GM13976 (cell line): Measurements from ENCODE around the gene USP22.

Source experiments
- DNase-seq: peaks from one replicate; pipeline ENCODE4 v3.0.0; 2012; ENCODE audit warnings: low spot score
- in situ Hi-C: fragments of 300-500 bp; cut with MboI; formaldehyde crosslinking; loops from one replicate; pipeline ENCODE4 v1.12.0; 2022; ENCODE audit warnings: low sequenced_read_pairs, mixed read lengths, inconsistent platforms; ENCODE audit not compliant: unreplicated experiment
- TF ChIP-seq, protein P1 (sequence below): IDR thresholded peaks from 2 replicates; pipeline ENCODE4 v1.5.1; 2012; ENCODE audit warnings: borderline replicate concordance, mild to moderate bottlenecking; ENCODE audit not compliant: insufficient read depth; ENCODE audit errors: extremely low read depth, missing control alignments, control extremely low read depth

USP22 gene

GRCh38 chr17:20994779-20995149 lies 48.0 kb downstream of the USP22 start:
- in situ Hi-C loops = no loop called here
- TF ChIP-seq, protein P1, sequence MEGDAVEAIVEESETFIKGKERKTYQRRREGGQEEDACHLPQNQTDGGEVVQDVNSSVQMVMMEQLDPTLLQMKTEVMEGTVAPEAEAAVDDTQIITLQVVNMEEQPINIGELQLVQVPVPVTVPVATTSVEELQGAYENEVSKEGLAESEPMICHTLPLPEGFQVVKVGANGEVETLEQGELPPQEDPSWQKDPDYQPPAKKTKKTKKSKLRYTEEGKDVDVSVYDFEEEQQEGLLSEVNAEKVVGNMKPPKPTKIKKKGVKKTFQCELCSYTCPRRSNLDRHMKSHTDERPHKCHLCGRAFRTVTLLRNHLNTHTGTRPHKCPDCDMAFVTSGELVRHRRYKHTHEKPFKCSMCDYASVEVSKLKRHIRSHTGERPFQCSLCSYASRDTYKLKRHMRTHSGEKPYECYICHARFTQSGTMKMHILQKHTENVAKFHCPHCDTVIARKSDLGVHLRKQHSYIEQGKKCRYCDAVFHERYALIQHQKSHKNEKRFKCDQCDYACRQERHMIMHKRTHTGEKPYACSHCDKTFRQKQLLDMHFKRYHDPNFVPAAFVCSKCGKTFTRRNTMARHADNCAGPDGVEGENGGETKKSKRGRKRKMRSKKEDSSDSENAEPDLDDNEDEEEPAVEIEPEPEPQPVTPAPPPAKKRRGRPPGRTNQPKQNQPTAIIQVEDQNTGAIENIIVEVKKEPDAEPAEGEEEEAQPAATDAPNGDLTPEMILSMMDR = no peak
- no peak for DNase-seq

DNA sequence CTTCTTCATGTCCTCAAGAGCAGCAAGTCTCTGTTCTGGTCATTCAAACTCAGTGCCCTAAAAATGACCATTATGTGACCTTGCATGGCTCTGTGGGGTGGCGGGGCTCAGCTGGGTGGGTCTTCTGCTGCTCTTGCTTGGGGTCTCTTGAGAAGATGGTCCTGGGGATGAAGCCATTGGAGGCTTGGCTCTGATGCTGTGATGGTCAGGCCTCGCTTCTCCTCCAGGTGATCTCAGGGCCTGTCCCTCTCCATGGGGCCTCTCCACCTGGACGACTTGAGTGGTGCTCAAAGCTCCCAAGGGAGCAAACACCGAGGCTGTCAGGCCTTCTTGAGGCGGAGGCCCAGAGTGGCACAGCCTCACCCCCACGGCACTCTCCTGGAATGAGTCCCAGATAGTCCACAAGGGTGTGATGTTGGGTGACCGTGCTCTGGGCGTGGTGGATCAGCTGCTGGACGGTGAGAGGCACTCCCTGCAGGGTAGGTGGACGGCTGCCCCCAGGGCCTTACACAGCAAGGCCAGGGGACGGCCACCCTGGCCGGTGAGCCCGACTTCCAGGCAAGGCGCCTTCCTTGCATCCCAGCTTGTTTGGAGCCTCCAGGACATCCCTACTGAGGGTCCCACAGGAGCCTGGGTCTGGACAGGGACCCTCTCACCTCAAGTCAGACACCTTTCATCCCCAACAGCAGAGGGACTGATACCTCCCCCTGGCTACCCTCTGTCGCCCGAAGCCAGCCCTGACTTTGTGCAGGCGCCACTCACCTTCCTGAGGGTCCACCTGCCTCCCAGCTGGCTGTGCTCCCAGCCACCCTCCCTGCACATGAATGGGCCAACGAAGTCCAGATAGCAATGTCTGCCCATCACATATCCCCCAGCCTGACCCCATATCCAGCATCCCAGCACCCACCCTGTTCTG lies 48.7 kb downstream of the USP22 start:
- TF ChIP-seq, protein P1 = no peak
- DNase-seq = no peak
- in situ Hi-C loops = no loop called here

- peak; percentile 92 for DNase-seq
- in situ Hi-C loops = no loop called here
- TF ChIP-seq, protein P1 = peak; percentile 78
Measured at GRCh38 chr17:20992987-20993862, 49.6 kb downstream of the USP22 start.

DNA sequence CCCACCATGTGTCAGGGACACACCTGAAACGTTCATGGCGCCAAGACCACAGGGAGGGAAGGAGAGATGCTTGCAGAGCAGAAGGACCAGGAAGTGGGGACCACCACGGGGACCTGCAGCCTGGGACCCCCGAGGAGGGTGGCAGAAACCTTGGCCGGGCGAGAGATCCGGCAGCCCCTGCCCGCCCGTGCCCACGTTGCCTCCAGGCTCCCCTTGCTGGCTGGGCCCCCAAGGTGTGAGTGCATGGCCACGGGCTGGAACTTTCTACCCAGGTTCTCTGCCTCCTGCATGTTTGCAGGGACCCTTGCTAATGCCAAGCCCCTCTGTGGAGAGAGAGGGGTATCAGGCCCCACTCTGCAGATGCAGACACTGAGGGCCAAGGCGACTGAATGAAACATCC lies 50.4 kb downstream of the USP22 start:
- in situ Hi-C loops = no loop called here
- no peak for DNase-seq
- TF ChIP-seq, protein P1 = no peak

DNA sequence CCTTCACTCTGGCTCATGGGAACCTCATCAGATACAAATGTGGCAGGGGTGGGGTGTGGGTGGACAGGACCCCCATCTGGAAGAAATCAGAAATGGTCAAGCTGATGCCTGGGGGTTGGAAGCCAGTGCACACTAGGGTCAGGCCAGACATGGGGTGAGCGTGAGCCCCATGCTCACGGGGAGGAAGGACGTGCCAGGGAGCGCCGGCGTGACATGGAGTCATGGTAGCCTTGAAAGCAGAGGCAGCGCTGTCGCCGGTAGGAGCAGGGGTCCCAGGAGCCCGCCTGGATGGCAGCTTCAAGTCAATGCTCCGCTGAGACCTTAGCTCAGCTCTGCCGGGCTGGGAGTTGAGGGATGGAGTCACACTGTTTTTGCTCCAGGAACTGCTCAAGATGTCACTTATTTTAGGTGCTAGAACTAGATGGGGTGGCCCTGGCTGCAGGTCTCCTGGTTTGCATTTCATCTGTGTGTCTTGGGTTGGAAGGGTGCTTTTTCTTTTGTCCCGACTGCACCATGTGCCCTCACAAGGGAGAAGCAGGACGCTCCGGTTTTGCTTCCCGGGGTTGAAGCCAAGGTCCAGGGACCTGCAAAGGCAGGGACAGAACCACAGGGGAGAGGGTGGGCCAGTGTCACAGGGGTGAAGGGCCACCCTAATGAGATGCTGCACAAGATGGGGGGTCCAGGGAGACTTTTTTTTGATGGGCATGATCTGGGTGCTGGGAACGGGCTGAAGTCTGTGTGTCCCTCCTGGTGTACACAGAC lies 51.4 kb downstream of the USP22 start:
- no peak for DNase-seq
- in situ Hi-C loops = no loop called here
- TF ChIP-seq, protein P1 = no peak

- TF ChIP-seq, protein P1 = no peak
- DNase-seq = no peak
- in situ Hi-C loops = no loop called here
Measured at GRCh38 chr17:20989991-20990855, 52.6 kb downstream of the USP22 start.
